Suppressor macrophage treated with lipopolysaccharide for 1 hour (primary cell): ENCODE data around the gene CCL13.

Source experiments
- DNase-seq, 3 donors: peaks; one replicate each; pipeline ENCODE4 v3.0.0-alpha.2; 2020 to 2022

Gene CCL13

DNA sequence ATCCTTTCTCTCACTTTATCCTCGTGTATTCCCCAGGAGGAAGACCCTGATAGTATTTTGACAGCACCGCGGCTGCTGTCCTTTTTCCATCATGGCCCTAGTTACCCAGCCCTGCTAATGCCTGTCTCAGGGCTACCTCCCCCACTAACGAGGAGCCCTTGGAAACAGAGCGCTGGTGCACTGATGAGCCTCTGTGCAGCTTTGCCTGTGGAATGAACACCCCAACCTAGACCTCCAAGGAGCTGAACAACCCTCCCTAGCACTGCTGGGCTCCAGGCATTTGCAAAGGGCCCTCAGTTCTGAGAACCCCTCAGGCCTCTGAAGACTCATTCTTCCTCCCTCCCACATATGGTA lies 30.0 kb downstream of the CCL13 start:
- no peak for DNase-seq

DNA sequence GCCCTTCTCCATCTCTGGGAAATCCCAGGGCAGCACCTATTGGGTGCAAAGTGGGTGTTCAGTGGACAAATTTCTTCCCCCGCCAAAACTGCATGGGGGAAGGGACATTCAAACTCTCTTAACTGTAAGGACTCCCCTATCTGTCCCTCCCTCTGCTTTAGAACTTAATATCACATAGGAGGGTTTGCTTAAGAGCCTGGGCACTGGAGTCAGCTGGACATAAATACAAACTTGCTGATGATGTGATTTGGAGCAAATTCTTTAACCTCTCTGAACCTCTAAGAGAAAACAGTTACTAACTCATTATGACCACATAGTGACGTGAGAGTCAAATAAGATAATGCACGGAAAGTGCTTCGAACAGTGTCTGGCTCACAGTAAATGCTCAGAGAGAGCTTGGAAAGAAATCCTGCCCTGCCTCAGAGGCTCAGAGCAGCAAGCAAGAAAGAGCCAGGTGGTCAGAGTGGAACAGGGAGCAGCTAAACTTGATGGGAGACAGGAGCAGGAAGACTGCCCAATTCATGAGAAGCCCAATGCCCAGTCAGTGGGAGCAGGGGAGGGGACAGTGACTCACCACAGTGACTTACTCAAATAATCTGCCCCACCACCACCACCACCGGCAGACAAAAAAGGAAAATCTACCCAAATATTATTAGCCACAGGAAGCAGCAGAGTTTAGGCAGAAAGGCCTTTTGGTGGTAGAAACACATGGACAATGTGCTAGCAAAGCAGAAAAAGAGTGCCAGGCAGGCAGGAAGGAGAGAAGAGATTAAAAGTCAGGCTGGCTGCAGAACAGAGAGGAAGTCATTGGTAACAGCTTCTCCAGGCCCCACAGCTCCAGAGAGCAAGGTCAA lies 30.6 kb downstream of the CCL13 start:
- peak; percentile 82 to 91 (median 83) for DNase-seq

DNA sequence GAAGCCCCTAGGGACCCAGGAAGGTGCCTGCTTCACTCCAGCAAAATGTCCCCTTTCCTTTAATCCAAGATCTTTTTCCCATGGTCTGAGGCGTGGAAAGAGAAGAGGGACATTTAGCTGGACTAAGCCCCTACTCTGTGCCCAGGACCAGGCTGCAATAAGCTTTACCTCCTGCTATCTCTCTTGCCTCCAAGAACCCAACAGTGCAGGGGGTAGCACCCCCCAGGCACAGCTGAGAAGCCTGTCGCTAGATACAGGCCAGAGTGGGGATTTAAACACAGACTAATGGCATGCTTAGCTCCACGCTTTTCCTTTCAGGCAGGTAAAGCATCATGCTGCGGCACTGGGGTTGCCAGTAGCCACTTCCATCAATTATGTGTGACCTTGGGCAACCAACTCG lies 31.3 kb downstream of the CCL13 start:
- DNase-seq = no peak

DNA sequence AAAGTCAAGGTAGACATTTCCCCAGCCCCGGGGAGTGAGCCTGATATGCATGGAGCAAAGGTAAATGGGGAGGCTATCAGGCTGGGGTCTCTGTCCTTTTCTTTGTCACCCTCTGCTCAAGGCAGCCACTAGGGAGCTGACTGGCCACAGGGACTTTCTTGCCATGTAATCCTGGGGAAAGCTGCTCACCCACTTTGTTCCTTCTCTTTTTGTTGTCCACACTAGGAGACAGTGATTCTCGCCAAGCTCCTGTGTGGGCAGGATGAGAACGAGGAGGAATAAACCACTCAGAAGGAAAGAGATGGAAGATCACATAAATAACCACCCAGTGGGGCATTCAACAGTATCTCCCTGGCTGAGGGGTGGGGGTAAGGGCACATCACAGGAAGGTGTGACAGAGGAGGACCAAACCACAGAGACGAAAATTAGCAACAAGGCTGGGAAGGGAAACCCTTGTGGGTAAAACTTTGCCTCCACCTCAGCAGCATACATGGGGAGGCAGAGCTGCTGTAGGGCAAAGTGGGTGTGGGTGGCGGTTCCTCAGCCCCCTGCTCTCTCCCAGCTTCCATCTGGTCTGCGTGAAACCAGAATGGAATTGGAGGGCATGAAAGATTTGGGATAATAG lies 33.0 kb downstream of the CCL13 start:
- peak; percentile 69 to 76 (median 73) for DNase-seq

- no peak for DNase-seq
Observed at GRCh38 chr17:34390649-34391048, 34.4 kb downstream of the CCL13 start.

DNA sequence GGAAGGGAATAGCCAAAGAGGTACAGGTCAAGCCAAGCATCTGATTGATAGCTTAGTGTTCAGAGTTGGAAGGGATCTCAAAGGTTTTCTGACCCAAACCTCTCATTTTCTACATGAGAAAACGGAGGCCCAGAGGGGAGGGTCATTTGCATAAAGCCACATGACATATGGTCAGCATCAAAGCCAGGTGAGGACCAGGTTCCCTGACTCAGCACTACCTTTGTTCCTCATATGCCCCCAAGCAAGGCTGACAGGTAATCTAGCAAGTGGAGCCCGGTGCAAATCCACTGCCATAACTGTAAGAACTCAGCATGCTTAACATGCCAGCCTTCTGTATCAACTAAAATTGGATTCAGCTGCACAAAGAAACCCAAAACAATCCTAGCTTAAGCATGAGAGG lies 35.0 kb downstream of the CCL13 start:
- no peak for DNase-seq

DNA sequence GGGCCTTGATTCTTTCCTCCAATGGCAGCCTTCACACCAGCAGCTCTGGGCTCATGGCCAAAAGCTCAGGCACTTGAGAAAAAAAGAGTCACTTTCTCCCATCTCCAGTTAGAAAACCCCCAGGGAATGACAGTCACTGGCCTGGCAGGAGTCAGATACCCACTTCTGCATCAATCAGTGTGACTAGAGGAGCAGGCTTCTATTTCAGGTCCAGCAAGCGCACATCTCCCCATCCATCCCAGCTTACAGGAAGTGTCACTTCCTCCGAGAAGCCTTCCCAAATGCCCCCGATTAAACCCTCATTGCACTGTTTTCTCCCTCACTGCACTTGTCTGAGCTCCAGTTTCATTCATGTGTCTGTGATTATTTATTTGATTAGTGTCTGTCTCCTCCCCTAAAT lies 37.1 kb downstream of the CCL13 start:
- peak; percentile 57 to 78 (median 59) for DNase-seq

GRCh38 chr17:34397265-34397664 lies 41.0 kb downstream of the CCL13 start:
- no peak for DNase-seq

DNA sequence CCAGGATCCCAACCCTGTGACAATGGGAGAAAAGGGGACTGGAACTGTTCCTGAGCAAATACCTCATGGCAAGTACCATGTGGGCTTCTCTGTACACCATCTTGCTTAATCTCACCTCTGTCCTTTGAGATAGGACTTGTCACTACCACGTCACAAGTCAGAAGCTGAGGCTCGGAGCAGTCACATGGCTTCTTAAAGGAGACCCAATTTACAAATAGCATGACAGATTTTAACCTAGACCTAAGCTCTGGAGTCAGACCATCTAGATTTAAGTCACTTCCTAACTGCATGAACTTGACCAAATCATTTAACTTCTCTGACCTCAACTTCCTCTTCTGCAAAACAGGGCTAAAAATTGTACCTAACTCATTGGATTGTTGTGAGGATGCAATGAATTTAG lies 42.7 kb downstream of the CCL13 start:
- peak; percentile 51 to 86 (median 80) for DNase-seq

DNA sequence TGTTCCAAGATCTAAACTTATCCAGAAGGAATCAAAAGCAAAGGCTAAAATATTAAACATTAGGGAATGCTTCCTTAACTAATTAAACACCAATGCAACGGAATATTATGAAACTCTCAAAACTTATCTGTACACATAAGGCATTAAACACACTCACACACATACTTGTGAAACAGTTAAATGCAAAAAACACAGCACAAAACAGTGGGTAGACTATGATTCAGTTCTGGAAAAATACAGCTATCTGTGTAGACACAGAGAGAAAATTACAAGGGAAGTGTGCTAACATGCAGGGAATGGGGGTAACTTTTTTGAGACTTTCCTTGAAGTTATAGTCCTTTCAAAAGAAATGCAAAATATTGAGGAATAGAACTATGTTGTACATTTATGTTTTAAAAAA lies 43.4 kb downstream of the CCL13 start:
- DNase-seq = peak in 2 of 3 donors; percentile 68 to 73

DNA sequence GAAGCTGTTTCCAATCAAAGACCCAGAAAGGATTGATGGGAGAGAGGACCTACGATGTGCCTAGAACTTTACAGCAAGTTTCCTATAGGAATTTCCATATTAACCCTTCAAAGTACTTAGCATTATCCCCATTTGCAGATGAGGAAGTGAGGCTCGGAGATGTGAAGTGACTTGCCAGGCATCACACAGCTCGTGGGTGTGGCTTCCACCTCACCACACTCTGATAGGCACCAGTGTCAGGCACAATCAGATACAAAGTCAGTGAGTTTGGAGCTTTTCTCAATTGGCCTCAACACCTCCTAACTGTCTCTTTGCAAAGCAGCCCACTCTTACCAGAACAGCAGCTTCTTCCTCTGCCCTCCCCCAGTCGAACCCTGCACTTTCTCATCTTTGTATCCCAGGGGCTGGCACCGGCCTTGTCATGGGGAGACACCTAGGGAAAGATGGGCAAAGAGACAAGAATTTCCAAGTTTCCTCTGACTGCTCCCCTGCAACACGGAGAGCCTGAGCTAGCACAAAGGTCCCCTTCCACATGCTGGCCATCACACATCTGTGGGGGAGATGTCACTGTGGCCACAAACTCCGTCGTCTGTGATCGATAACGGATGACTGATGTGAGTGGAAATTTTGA lies 44.1 kb downstream of the CCL13 start:
- no peak for DNase-seq

DNA sequence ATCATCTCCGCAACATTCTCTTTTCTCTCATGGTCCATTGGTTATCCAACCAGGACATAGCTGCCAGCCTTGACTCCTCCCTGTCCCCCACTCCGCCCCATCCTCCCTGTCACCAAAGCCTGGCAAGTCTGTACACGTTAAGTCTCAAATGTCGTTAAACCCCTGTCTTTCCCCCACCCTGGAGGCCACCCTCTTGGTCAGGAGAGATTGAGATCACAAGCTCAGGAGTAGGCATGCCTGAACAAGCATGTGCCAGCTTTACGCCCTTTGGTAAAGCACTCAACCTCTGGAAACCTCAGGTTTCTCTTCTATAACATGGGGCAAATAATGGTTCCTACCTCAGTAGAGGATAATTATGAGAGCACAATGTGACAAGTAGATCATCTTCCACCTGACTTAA lies 44.9 kb downstream of the CCL13 start:
- no peak for DNase-seq

- no peak for DNase-seq
Observed at GRCh38 chr17:34403006-34403405, 46.7 kb downstream of the CCL13 start.

DNA sequence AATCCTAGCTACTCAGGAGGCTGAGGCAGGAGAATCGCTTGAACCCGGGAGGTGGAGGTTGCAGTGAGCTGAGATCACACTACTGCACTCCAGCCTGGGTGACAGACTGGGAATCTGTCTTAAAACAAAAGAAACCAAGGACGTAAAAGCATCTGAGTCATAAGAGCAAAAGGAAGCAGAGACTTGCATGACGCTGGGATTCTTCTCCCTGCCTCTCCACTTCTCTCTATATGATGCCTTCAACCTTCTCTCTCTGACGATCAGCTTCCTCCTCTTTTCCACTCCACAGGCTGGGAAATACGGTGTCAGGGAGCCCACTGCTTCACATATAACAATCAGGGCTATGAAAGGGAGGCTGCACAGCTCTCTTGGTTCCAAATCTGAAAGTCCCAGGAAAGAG lies 49.9 kb downstream of the CCL13 start:
- peak; percentile 66 to 85 (median 77) for DNase-seq
